RCC 7860 (cell line): ENCODE results near the gene ARNT2.

Source experiments
- DNase-seq: peaks from one replicate; pipeline ENCODE4 v3.0.0-alpha.2; 2015; ENCODE audit warnings: low spot score
- FAIRE-seq: peaks from 2 replicates; lab custom pipeline; 2012; peaks lifted over from hg19 to GRCh38; lab: Jason Lieb, UNC

The ARNT2 gene

DNA sequence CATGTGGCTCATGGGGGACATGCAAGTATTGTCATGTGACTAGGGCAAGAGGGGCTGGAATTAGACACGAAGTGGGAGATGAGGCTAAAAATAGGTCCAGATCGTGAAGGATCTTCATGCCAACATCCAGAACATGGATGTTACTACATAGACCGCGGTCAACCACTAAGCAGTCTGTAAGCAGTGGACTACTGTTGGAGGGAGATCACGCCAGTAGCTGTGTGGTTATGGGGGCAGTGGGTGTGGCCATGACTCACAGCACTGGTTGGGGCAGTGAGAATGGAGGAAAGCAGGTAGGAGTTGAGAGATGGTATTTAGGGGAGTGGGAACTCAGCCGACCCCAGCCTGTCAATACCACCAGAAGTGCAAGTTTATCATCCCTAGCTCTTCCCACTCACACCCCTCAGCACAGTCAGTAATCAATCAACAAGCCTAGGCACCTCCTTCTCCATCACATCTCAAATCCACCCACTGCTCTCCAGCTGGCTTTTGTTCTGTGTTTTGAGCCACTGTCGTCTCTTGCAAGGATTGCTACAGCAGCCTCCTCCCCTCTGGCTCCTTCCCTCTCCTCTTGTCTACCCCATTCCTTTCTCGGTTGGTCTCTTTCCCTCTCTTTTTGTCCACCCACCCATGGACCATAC lies 183.8 kb downstream of the ARNT2 start:
- FAIRE-seq = no peak
- DNase-seq = no peak

DNA sequence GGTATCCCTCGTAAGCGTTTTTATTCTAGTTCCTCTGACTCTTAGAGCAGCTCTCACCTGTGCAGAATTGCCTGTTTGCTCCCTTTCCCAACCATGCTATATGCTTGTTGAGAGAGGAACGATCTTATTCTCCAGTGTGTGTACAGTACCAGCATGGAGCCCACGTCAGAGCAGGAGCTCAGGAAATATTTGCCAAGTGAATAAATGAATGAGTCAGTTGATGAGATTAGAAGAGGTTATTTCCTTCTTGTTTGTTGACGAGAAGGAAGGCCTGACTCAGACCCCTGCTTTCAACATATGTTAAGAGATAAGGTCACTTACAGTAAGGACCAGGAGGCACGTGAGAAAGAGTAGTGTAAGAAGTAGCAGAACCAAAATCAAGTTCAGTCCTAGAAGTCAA lies 184.6 kb downstream of the ARNT2 start:
- FAIRE-seq (no peak), DNase-seq (peak; percentile 44)

DNA sequence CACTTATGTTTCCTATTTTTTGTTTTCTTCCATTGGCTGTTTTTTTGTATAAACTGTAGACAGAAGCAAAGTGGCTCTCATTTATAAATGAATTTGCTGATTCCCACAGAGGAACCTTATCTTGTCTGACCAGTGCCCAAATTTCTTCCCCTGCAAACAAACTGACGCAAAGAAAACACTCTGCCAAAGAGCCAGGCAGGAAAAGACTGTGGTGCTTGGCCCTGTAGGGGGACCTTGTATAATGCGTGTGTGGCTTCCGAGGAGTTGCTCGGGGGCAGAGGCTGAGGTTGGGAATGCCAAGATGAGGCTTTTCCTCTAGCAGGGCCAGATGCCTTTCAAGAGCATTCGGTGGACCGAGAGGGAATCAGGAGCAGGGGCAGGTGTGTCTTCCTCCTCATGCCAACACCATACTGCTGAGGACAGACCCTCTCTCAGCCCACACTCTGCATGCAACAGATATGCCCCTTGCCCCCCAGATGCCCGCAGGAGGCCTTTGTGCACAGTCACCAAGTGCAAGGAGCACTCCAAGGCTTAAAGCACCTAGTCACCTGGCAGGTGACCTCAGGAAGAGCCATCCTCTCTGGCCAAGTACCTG lies 186.7 kb downstream of the ARNT2 start:
- no peak for FAIRE-seq
- no peak for DNase-seq

DNA sequence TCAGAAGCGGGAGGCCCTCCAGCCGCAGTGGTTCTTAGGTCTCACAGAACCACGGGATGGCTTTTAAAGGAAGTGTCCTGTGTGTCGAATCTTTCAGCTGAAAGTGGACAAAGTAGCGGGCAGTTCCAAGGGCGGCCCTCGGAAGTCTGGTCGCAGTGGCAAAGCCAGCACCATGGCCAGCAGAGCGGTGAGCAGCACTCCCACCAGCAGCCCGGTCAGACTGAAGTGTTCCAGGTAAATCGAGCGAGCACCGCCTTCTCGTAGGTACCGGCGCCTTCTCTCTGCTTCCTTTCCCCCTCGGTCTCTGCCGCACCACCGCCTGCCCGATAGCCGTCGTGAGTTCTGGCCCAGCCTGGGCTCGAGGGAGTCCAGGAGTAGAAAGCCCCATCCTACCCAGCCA lies 187.3 kb downstream of the ARNT2 start:
- DNase-seq = no peak
- FAIRE-seq = no peak

DNA sequence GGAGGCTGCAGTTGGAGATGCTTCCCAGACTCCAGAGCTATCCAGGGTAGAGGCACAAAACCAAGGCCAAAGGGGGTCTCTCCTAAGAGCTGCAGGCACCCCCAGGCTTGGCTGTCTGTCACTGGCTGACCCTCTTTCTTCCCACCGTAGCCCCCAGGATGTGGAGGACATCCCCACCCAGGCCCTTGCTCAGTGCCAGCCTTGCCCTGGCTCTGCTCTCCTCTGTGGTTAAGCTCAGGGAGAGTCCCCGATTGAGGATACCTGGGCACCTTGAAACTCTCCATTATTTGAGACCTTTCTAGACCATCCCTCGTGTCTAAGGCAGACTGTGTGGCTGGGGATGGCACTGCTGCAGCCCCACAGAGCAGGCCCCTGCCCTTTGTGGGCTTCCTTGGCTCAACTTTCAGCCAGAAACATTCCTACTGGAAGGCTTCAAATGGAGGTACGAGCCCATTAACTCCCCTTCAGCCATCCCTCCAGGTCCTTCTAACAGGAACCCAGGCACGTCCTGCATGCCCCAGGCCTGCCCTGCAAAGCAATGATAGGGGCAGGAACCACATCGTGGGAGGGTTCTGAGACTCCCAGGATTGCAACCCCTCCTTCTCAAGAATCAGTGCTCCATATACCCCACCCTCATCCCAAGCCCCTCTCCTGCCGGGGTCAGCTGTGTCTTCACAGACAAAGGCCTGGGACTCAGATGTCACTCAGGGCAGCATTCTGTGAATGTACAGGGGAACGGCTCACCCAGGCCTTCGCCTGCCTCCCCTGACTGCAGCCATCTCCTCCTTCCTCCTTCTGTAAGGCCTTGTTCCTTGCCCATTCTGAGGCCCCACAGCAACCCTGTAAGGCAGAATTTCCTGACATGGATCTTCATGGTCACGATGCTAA lies 188.0 kb downstream of the ARNT2 start:
- no peak for DNase-seq
- no peak for FAIRE-seq

DNA sequence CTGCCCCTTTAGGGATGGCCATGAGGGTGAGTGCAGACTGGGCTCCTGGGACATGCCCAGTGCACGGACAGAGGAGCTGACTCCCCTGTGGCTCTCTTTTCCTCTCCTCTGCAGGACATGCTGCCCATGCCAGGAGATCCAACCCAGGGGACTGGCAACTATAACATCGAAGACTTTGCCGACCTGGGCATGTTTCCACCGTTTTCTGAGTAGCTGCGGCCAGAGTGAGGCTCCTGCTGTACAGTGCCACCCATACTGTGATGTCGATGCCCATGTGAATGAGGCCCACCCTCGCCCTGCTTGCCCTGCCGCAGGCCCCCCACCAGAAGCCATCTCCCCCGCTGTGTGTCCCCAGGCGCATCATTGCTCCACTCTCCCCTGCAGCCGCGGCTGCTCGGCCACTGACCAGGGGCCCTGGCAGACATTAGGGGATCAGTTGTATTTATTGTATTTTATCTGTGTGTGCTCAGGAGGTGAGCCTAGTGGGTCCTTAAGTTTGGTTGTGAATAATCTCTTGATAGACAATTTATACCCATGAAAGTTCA lies 189.4 kb downstream of the ARNT2 start:
- no peak for FAIRE-seq

DNA sequence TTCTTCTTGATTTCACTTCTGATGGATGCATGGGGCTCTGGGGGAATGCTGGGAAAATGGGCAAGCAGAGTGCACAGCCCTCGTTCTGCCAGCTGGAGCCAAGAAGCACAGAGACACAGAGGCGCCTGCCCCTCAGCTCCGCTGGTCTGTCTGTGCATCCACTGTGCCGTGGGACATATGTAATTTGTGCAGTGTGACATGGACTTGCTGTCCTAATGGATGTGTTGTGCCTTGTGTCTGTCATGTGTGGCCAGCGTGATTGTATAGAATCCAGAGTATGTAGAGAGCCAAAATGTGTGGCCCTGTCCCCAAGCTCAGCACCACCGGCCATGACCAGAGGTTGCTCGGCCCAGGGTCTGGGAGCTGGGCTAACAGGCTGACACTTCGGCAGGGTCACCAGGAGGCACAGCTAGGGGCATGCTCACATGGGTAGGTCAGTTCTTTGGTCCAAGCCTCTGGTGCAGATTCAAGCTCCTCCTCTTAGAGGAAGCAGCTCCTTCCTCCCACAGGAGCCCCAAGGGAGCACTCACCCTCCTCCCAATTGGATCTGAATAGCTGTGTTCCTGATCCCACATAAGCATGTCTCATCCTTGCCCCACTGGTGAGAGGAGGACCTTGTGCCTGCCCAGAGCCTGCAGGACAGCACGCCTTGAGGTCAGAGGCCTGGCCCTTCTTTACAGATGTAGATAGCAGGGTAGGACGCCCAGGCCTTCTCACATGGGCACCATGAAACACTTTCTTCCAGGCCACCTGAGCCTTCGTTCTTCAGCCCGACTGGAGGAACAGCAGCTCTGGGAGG lies 190.1 kb downstream of the ARNT2 start:
- FAIRE-seq (no peak), DNase-seq (no peak)

More for the DNA sequence above, 189.4 kb downstream of the ARNT2 start:
- DNase-seq = no peak

DNA sequence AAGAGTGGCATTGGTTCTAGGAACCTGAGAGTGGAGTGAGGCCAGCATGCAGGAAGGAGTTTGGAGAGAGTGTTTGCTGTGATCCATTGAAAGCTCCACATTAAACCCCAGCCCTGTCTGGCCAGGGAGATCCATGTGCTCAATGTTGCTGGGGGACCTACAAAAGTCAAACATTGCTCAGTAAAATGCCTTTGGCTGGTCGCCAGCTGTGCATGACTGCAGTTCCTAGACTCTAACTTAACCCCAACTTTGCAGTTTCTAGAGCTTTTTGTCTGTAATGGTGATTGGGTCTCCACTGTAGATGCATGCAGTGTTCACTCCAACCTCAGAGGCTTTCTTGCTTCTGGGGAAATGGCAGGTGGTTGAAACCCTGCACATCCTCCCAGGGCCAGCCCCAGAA lies 191.2 kb downstream of the ARNT2 start:
- FAIRE-seq (no peak), DNase-seq (no peak)

DNA sequence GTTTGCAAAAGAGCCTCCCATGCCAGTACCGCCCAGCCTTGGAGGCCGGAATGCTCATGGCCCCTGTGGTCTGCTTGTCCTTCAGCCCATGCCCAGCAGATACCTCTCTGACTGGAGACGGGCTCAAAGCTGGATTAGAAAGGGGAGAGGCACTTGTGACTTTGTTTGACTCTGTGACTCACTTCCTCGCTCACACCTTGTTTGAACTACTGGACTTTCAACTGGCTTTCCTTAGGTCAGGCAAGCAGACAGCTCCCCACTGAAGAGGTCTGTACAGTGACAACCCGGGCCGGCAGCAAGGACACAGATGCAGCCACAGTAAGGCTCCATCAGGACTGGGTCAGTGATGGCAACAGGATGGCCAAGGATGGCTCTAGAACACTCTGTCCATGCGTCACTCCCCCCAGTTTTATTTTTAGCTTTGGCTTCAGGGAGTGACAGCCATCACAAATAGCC lies 192.4 kb downstream of the ARNT2 start:
- FAIRE-seq (no peak), DNase-seq (peak; percentile 31)

DNA sequence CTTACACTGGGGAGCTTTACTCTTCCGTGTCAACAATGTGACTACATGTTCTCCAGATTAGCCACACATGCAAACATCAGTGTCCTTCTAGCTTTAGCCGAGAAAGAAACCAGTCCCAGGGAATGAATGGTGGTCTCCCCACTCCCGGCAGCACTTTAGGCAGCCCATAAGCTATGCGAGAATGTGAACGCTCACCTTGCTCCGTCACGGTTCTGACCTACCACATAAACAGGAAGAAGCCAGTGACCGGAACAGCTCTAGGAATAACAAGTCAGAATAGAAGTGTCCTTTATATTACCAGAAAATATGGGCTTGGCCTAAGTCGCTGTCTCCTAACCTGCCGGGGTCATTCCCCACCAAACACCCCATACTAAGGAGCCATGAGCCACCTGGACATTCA lies 192.9 kb downstream of the ARNT2 start:
- DNase-seq = no peak
- FAIRE-seq = no peak

DNA sequence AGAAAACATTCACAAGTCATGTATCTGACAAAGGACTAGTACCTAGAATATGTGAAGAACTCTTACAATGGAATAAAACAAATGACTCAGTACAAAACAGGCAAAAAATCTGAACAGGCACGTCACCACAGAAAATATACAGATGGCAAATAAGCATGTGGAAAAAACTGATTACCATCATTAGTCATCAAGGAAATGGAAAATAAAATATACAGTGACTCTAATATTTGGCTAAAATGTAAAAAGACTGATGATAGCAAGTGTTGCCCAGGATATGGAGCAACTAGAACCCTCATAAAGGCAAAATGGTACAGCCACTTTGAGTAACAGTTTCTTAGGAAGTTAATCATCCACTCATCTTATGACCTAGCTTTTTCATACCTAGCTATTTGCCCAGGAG lies 195.2 kb downstream of the ARNT2 start:
- FAIRE-seq (no peak), DNase-seq (no peak)

DNA sequence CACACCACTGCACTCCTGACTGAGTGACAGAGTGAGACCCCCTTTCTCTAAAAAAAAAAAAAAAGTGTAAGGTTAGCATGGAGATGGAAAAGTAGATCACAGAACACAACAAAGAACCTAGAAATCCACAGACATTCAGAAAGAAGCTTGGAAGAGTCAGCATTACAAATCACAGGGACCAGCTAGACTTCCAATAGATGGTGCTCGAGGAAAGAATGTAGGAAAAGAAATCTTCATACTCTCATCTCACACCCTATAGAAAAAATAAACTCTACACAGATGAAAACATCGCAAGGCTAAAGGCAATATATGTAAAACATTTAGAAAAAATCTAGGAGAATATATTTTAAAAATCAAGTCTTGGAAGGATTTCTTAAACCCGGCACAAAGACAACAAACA lies 196.4 kb downstream of the ARNT2 start:
- FAIRE-seq = no peak
- DNase-seq = no peak

DNA sequence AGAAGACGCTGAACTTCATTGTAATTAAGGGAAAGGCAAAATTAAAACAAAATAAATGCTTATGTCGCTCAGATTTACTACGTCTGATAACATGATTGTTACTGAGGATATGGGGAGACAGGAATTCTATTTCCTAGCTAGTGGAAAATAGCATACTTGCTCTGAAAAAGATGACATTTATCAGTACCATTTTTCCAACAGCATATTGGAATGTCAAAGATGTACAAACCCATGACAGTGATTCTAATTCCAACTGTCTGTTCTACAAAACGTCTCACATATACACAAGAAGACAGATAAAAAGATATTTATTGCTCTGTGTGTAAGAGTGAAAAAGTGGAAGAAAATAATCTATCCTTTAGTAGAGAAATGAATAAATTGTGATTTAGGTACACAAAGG lies 197.1 kb downstream of the ARNT2 start:
- DNase-seq (no peak), FAIRE-seq (no peak)

DNA sequence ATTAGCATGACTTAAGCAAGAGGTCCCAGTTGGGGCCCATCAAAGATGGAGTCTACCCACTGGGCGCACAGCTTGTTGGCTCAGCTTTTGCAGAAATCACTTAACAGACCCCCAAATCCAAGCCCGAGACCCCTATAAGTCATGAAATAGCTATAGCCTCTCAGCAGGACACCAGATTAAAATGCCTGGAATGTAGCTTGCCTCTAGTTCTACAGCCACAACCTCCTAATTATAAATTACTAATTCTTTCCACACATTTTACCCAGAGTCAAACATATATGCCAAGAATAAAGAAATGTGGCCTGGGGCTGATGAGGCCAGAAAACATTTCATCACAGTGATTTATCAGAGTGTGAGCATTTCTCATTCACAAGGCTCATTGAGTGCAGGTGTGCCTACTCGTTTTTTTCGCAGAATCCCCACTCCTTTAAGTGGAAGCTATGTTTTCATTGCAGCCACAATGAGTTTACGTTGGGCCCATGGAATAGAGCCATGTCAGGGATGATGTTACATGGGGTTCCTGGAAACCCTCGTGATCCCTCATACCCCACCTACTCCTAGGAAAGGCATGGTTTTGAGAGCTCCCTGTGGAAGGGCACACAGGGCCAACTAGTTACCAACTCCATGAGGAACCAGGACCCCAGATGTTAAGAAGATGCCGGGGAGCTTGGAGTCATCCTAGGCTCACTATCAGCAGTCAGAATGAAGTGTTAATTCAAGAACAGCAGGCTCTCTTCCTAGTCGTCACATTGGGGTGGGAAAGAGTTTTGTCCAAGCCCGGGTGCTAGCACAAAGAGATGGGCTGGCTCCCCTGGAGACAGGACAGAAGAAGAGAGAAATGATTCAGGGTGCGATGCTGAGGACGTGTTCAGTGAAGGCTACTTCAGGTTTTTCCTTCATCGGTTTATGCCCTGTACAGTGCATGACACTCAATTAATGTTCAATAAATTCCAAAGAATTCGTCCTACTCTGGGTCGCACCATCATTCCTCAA lies 200.7 kb downstream of the ARNT2 start:
- DNase-seq = no peak
- FAIRE-seq = no peak

DNA sequence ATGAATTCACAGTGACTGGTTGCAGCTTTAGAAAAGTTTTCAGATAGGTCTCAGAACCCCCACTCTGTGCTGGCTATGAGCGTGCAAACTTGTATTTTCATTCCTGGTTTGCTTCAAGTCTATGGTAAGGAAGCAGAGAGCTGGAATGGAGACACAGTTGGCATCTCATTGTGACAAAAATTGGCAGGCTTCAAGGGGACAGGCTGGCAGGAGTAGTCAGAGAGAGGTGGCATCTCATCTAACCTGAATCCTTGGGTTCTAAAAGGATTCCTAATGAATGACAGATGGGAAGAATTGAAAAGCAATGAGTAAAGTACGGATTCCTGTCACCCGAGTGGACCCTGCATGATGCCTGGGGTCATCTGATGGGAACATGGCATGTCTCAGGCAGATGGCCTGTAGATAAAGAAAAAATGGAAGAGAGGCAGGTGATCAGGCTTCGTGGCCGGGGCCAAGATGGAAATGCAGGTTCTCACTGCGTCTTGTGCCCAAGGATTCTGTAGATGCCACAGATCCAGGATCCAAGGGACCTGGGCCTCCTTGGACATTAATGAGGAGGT lies 201.5 kb downstream of the ARNT2 start:
- FAIRE-seq (no peak), DNase-seq (no peak)

DNA sequence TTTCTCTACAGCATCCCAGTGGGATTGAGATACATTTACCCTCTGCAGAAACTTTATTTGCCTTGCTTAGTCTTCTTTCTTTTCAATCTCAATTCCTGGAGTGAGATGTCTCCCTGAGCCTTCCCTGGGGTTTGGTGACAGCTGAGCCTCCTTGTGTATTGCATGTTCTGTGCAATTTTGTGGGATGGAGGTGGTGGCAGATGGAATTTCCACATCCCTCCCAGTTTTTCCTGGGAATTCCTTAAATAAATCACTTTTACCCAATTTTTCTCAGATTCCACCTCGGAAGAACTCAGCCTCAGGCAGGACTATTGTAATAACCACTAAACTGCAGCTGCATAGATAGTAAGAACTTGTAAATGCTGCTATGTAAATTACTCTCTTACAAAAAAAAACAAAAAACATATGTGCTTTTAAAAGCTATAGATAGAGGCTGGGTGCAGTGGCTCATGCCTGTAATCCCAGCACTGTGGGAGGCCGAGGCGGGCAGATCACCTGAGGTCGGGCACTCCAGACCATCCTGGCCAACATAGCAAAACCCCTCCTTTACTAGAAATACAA lies 202.4 kb downstream of the ARNT2 start:
- no peak for DNase-seq
- FAIRE-seq = no peak

DNA sequence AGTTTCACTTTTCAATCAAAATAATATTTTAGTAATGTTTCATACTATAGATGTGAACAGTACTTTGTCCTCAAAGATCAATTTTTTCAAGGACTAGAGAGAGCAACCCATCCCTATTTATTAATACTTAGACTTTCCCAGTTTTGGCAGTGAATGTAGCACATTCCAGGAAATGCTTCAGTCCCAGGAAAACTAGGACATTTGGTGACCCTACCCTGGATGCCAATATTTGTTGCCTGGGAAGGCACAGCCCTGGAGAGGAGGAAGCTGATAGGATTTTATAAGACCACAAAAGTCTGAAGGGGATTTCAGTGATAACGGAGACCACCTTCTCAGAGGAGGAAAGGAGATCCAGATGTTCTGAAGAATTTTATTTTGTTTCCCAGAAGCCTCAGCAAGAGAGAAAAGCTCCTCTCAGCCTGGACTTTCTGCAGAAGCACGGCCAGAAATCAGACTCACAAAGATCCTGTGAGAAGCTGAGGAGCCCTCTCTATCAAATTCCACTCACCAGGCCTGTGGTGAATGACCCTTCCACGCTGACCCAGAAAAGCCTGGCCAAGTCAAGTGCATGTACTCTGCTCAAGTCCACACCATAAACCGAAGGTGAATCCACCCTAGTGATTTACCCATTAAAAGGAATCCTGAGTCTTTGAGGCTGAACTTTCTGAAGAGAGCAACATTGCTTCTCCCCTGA lies 203.3 kb downstream of the ARNT2 start:
- no peak for FAIRE-seq

DNA sequence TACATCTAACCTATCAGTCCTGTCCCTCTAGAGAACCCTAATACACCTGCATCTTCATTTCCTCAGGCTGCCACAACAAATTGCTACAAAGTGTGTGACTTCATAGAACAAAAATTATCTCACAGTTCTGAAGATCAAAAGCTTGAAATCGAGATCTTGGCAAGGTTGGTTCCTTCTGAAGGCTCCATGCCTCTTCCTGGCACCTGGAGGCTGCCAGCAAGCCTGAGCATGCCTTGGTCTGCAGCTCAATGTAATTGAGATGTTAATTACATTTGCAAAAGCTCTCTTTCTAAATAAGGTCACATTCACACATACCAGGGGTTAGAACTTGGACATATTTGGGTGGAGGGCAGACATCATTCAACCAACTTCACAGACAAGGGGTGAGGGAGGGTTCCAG lies 204.5 kb downstream of the ARNT2 start:
- FAIRE-seq (no peak), DNase-seq (no peak)

More for the DNA sequence above, 203.3 kb downstream of the ARNT2 start:
- DNase-seq = no peak
